ENCODE measurements around the gene SH3GLB1. TPM values are rescaled to one million over a fixed set of nuclear protein-coding genes. Genes with fewer than 3 reads are reported as not detected.

The SH3GLB1 gene
- total RNA-seq, 1 experiment from 2014 or later = 36.6 TPM

DNA sequence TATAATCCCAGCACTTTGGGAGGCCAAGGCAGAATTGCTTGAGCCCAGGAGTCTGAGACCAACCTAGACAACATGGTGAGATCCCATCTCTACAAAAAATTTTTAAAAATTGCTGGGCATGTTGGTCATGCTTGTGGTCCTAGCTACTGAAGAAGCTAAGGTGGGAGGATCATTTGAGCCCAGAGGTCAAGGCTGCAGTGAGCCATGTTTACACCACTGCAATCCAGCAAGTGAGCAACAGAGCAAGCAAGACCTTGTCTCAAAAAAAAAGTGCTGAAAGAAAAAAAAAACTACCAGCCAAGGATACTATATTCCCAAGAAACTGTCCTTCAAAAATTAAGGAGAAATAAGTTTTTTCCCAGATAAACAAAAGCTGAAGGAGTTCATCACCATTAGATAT, 78.1 kb downstream of the SH3GLB1 start:
- H4K20me1 ChIP-seq (ENCODE audit: control insufficient read depth, insufficient read depth, insufficient read length) = no peaks in the 10 kb centered on the region
- H3K4me3 Mint-ChIP-seq = no peak overlapping the region
- H2BK15ac ChIP-seq (ENCODE audit: low read depth, low read length) = no peak overlapping the region
- H3K9me3 ChIP-seq (ENCODE audit: control insufficient read depth, low read depth, low read length) = no peaks in the 10 kb centered on the region
- no peak overlapping the region for H3K9ac ChIP-seq (ENCODE audit: extremely low read depth, insufficient read length, low read length)
- no peak overlapping the region for H2BK12ac ChIP-seq (ENCODE audit: insufficient read length, low read depth, low read length)
- H3K4me1 ChIP-seq (ENCODE audit: insufficient read depth, low read length) = no peaks in the 10 kb centered on the region
- H2BK20ac ChIP-seq (ENCODE audit: low read depth, low read length, poor library complexity, severe bottlenecking) = no peak overlapping the region
- no peak for DNase-seq
- no peaks in the 10 kb centered on the region for H3K23me2 ChIP-seq (ENCODE audit: insufficient read length, low read depth, low read length, poor library complexity, severe bottlenecking)
- no peaks in the 10 kb centered on the region for H3K27me3 ChIP-seq (ENCODE audit: insufficient read depth, low read length)
- H3K27ac ChIP-seq (ENCODE audit: insufficient read length, low read depth, low read length) = no peak overlapping the region
- H3K56ac ChIP-seq (ENCODE audit: insufficient read length, low read depth, low read length) = no peak overlapping the region
- H3K9me3 Mint-ChIP-seq = no peaks in the 10 kb centered on the region
- H3K23ac ChIP-seq (ENCODE audit: insufficient read length, low read depth, low read length) = no peak overlapping the region
- H4K91ac ChIP-seq (ENCODE audit: insufficient read length, low read depth, low read length) = no peak overlapping the region
- no peak overlapping the region for H3K4me2 ChIP-seq (ENCODE audit: insufficient read depth, insufficient read length, low read length)
- H4K5ac ChIP-seq (ENCODE audit: insufficient read length, low read depth, low read length) = no peak overlapping the region
- H3K79me2 ChIP-seq (ENCODE audit: insufficient read depth, low read length) = no peaks in the 10 kb centered on the region
- no peak overlapping the region for H3K18ac ChIP-seq (ENCODE audit: insufficient read length, low read depth, low read length)
- H3T11ph ChIP-seq (ENCODE audit: low read length) = no peak overlapping the region
- H3K27me3 Mint-ChIP-seq (ENCODE audit: low read depth) = no peaks in the 10 kb centered on the region; the same call in 1 of the 2 replicates
- no peak overlapping the region for H3K27ac Mint-ChIP-seq
- H3K4me1 Mint-ChIP-seq = no peaks in the 10 kb centered on the region
- no peak overlapping the region for H2AK5ac ChIP-seq (ENCODE audit: insufficient read length, low read length)
- no peaks in the 10 kb centered on the region for H3K36me3 Mint-ChIP-seq (ENCODE audit: insufficient read depth in 1 of 3, low read depth in 3 of 3)
- no peaks in the 10 kb centered on the region for H3K79me1 ChIP-seq (ENCODE audit: insufficient read depth, low read depth, low read length, poor library complexity, severe bottlenecking)
- TF ChIP-seq, protein P1, sequence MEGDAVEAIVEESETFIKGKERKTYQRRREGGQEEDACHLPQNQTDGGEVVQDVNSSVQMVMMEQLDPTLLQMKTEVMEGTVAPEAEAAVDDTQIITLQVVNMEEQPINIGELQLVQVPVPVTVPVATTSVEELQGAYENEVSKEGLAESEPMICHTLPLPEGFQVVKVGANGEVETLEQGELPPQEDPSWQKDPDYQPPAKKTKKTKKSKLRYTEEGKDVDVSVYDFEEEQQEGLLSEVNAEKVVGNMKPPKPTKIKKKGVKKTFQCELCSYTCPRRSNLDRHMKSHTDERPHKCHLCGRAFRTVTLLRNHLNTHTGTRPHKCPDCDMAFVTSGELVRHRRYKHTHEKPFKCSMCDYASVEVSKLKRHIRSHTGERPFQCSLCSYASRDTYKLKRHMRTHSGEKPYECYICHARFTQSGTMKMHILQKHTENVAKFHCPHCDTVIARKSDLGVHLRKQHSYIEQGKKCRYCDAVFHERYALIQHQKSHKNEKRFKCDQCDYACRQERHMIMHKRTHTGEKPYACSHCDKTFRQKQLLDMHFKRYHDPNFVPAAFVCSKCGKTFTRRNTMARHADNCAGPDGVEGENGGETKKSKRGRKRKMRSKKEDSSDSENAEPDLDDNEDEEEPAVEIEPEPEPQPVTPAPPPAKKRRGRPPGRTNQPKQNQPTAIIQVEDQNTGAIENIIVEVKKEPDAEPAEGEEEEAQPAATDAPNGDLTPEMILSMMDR (conservative IDR thresholded peaks at IDR 0.05) = no peak
- H3K14ac ChIP-seq (ENCODE audit: insufficient read depth, low read length) = no peak overlapping the region
- H4K8ac ChIP-seq (replicated peaks; ENCODE audit: insufficient read length, low read depth, low read length) = no peak overlapping the region
- H3K4ac ChIP-seq (ENCODE audit: low read depth, low read length) = no peak overlapping the region
- H2AFZ ChIP-seq (ENCODE audit: low read length) = no peak overlapping the region
- H2BK120ac ChIP-seq (ENCODE audit: low read depth, low read length, poor library complexity, severe bottlenecking) = no peak overlapping the region
- H2BK5ac ChIP-seq (ENCODE audit: insufficient read length, low read length) = no peak overlapping the region

Data from H9 (cell line).